GM18511 (cell line): ENCODE results near the gene MYL11.

Experiments
- ATAC-seq: cut with Tn5 transposase; IDR thresholded peaks from one replicate; pipeline ENCODE4 v1.9.1; 2021; ENCODE audit warnings: mild to moderate bottlenecking, moderate library complexity; ENCODE audit not compliant: unreplicated experiment

Gene MYL11

GRCh38 chr16:30369938-30370455 lies 4.6 kb upstream of the MYL11 start:
- ATAC-seq: peak; percentile 3

- peak; percentile 84 for ATAC-seq
Observed at GRCh38 chr16:30370456-30371247, 4.0 kb upstream of the MYL11 start, which contains the start of gene TBC1D10B. TSS of gene TBC1D10B (minus strand) at chr16:30370494. CDS start at chr16:30370183, 311 bp downstream.

GRCh38 chr16:30371248-30371816 lies 3.3 kb upstream of the MYL11 start:
- ATAC-seq: no peak

GRCh38 chr16:30372038-30372712 lies 2.4 kb upstream of the MYL11 start:
- no peak for ATAC-seq

GRCh38 chr16:30372725-30373124 lies 1.9 kb upstream of the MYL11 start:
- ATAC-seq: no peak

GRCh38 chr16:30375864-30376263 lies 1.3 kb downstream of the MYL11 start:
- ATAC-seq: no peak

- no peak for ATAC-seq
Observed at GRCh38 chr16:30376461-30376902, 1.9 kb downstream of the MYL11 start.

DNA sequence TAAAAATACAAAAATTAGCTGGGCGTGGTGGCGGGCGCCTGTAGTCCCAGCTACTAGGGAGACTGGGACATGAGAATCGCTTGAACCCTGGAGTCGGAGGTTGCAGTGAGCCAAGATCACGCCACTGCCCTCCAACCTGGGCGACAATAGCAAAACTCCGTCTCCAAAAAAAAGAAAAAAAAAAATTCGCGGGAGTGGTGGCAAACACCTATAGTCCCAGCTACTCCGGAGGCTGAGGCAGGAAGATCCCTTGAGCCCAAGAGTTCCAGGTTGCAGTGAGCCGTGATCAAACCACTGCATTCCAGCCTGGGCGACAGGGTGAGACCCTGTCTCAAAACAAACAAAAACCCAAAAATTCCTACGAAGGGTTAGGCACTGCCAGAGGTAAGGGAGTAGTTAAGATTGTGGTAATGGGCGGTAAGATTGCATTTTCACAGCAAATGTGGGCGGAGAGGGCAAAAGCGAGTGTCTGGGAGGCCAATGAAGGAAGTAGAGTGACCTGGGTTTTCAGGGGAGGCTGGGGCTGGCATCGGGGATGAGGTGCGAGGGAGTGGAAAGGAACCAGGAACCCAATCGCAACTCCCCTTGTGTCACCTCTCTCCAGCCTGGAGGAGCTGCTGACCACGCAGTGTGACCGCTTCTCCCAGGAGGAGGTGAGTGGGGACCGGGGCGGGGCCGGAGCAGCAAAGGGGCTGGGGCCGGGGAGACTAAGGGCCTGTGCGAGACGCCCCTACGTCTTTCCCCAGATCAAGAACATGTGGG lies 2.6 kb downstream of the MYL11 start:
- peak; percentile 1 for ATAC-seq

GRCh38 chr16:30377812-30378235 lies 3.2 kb downstream of the MYL11 start:
- peak; percentile 53 for ATAC-seq

GRCh38 chr16:30378236-30379157 lies 3.9 kb downstream of the MYL11 start:
- ATAC-seq: peak; percentile 87

DNA sequence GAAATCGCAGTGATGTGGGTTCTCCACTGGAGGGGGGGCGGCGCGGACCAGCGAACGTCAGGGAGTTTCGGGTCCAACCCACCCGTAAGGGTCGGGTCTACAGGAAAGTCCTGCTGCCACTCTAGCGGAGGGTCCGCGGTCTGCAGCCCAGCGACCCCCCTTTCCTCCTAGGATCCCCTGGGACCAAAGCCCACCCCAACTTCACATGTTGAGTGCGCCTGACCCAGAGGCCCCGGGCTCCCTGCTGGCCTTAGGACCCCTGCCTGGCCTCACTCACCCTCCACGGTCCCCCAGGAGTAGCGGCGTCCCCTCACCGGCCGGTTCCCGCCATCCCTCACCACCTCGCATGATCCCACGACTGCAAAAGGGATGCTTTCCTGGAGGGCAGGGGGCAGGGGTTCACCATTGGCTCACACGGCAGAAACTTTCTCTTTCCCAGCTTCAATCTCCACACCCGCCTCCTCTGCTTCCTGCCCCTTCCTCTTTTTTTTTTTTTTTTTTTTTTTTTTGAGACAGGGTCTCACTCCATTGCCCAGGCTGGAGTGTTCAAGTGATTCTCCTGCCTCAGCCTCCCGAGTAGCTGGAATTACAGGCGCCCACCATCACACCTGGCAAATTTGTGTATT lies 4.7 kb downstream of the MYL11 start:
- ATAC-seq: no peak

- no peak for ATAC-seq
Observed at GRCh38 chr16:30380072-30380802, 5.6 kb downstream of the MYL11 start.

GRCh38 chr16:30380803-30381208 lies 6.2 kb downstream of the MYL11 start:
- no peak for ATAC-seq

DNA sequence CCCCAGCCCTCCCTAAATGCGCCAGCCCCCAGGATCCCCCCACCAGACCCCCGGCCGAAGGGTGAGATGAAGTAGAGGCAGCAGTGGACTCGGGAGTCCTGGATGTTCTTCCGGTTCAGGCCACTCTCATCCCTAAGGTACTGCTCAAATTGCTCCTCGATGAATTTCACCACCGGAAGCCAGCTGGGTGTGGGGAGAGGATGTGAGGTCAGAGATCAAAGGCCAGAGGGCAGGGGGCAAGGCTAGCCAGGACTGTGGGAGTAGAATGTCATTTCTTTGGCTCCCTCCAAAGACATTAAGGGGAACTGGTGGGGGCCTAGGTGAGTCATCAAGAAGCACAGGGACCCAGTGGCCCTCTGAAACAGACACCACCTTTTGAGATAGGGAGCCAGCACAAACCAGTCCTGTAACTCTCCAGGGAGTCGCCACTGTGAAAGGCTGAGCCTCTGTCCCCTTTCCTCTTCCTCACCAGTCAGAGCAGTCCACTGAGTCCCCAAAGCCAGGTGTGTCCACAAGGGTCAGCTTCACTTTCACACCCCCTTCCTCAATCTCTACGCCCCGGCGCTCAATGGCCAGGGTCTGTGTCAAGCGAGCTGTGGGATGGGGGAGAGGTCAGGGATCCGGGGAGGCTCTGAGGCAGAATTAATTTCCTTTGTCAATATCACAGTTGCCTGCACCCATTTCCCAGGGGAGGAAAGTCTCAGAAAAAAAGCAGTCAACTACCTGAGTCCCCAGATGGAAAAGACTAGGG lies 6.9 kb downstream of the MYL11 start:
- no peak for ATAC-seq

- peak; percentile 40 for ATAC-seq
Observed at GRCh38 chr16:30382111-30382881, 7.7 kb downstream of the MYL11 start, which contains the start of gene SEPTIN1. TSS of gene SEPTIN1 (minus strand) at chr16:30382561. CDS start at chr16:30382542, 19 bp downstream.

DNA sequence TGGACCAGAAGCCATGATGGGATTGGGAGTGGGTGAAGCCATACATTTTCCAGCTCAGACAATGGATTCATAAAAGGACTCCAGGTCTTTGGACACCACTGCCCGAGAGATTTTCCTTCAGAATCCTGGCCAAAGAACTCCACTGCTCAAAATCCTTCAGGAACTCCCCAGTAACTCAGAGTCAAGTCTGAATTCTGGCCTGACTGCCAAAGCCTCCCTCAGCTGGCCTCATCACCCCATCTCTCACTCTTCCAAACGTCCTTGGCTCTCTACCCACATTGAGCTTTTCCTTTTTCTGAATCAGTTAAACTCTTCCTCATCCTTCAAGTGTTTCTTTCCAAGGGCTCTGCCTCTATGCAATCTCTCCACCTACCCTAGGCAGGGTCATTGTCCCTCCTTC lies 8.9 kb downstream of the MYL11 start:
- no peak for ATAC-seq

GRCh38 chr16:30394592-30395154 lies 20.1 kb downstream of the MYL11 start:
- ATAC-seq: no peak
